HepG2 (cell line): ENCODE measurements around the gene SLC35F6. TPM values are rescaled to one million over a fixed set of nuclear protein-coding genes. Genes with fewer than 3 reads are reported as not detected.

Experiments used
- BCLAF1 ChIP-seq: fragments of 450-650 bp; IDR thresholded peaks from 2 replicates; pipeline ENCODE4 v1.6.1; 2017; ENCODE audit warnings: mild to moderate bottlenecking
- BHLHE40 ChIP-seq: IDR thresholded peaks from 2 replicates; pipeline ENCODE4 v1.6.1; 2011; ENCODE audit warnings: low read length, improper control_type of control experiment
- CCAR2 ChIP-seq: fragments of 200-400 bp; formaldehyde crosslinking; optimal IDR thresholded peaks from 2 replicates; pipeline ENCODE3; 2018; ENCODE audit warnings: low read depth, mild to moderate bottlenecking, low read length, moderate library complexity
- HES4 ChIP-seq: sonication (generic); formaldehyde crosslinking; IDR thresholded peaks from 2 replicates; pipeline ENCODE4 v1.9.0; 2021; ENCODE audit warnings: mild to moderate bottlenecking, missing genetic modification reagents, borderline replicate concordance
- PATZ1 ChIP-seq: sonication (generic); formaldehyde crosslinking; IDR thresholded peaks from 2 replicates; pipeline ENCODE4 v1.4.0; 2020; ENCODE audit warnings: missing genetic modification reagents
- PRDM4 ChIP-seq: sonication (generic); formaldehyde crosslinking; IDR thresholded peaks from 2 replicates; pipeline ENCODE4 v1.9.0; 2021; ENCODE audit warnings: missing genetic modification reagents, borderline replicate concordance
- RAD21 ChIP-seq: fragments of 450-650 bp; formaldehyde crosslinking; IDR thresholded peaks from 2 replicates; pipeline ENCODE4 v1.5.0; 2020; ENCODE audit warnings: mild to moderate bottlenecking
- RCOR2 ChIP-seq: IDR thresholded peaks from 2 replicates; pipeline ENCODE4 v1.6.1; 2016; ENCODE audit warnings: missing biosample characterization, missing genetic modification reagents
- SNAPC5 ChIP-seq: sonication (generic); formaldehyde crosslinking; IDR thresholded peaks from 2 replicates; pipeline ENCODE4 v1.8.1; 2023; ENCODE audit warnings: mild to moderate bottlenecking, missing genetic modification reagents, borderline replicate concordance
- SOX6 ChIP-seq, 2 experiments: fragments of 450-650 bp in 1 of 2; sonication (generic) in 1 of 2; formaldehyde crosslinking in 1 of 2; IDR thresholded peaks; 2 replicates each; pipeline versions ENCODE4 v1.4.0 to v1.6.1; 2017 to 2020; ENCODE audit warnings: antibody characterized with exemption in 1 of 2, mild to moderate bottlenecking in 1 of 2, missing genetic modification reagents in 1 of 2
- TBX3 ChIP-seq: fragments of 450-650 bp; IDR thresholded peaks from 2 replicates; pipeline ENCODE4 v1.6.1; 2017; ENCODE audit warnings: antibody characterized with exemption, mild to moderate bottlenecking, inconsistent platforms, borderline replicate concordance
- TEAD2 ChIP-seq: sonication (generic); formaldehyde crosslinking; IDR thresholded peaks from 2 replicates; pipeline ENCODE4 v1.9.0; 2021; ENCODE audit warnings: missing genetic modification reagents
- ZNF281 ChIP-seq: sonication (generic); formaldehyde crosslinking; IDR thresholded peaks from 2 replicates; pipeline ENCODE4 v1.4.0; 2020; ENCODE audit warnings: missing genetic modification reagents, borderline replicate concordance
- ZNF33A ChIP-seq: sonication (generic); formaldehyde crosslinking; IDR thresholded peaks from 2 replicates; pipeline ENCODE4 v1.5.1; 2020; ENCODE audit warnings: missing genetic modification reagents, mild to moderate bottlenecking, moderate library complexity, borderline replicate concordance
- ZNF383 ChIP-seq: sonication (generic); formaldehyde crosslinking; IDR thresholded peaks from 2 replicates; pipeline ENCODE4 v1.4.0; 2020; ENCODE audit warnings: missing genetic modification reagents, mild to moderate bottlenecking, borderline replicate concordance
- ZNF615 ChIP-seq: sonication (generic); formaldehyde crosslinking; IDR thresholded peaks from 2 replicates; pipeline ENCODE4 v1.5.0; 2020; ENCODE audit warnings: mild to moderate bottlenecking, missing genetic modification reagents, borderline replicate concordance
- ZNF816 ChIP-seq: sonication (generic); formaldehyde crosslinking; IDR thresholded peaks from 2 replicates; pipeline ENCODE4 v1.8.0; 2022; ENCODE audit warnings: missing genetic modification reagents, mild to moderate bottlenecking, borderline replicate concordance
- polyA plus RNA-seq, 8 experiments: library from polyadenylated mRNA; depleted of rRNA in 3 of 8; stranded (reverse) in 7 of 8; unstranded in 1 of 8; fragments of >200 nt; fragmentation: Illumina TruSeq in 4 of 8; extraction: Trizol in 4 of 8; gene quantifications; 2 replicates each; pipeline versions ENCODE4 v1.2.1 to v1.2.3, GENCODE V29; 2011 to 2016; ENCODE audit warnings: low read depth in 4 of 8, missing spikeins in 1 of 8, mixed read lengths in 1 of 8; ENCODE audit not compliant: insufficient read depth in 1 of 8
- total RNA-seq, 5 experiments: library from RNA; depleted of rRNA; stranded (reverse); fragments of >200 nt; fragmentation: Illumina TruSeq; extraction: Trizol; gene quantifications; 2 replicates each; pipeline ENCODE4 v1.2.3, GENCODE V29; 2016; ENCODE audit warnings: low read depth in 1 of 5

Gene SLC35F6
- total and polyA plus RNA-seq, 2 of the 13 experiments (the other 11 are each of a cell fraction or from before 2014, with no cell fraction given), result 15.2 to 21.2 TPM

GRCh38 chr2:26785431-26786206 lies 21.5 kb downstream of the SLC35F6 start, which contains the start of gene CENPA (continued):
- 0 out of 2 replicates have a peak, but pooled peaks have one; percentile 79 for TF ChIP-seq TEAD2 (CRISPR knock-in tag)
- TF ChIP-seq ZNF383 (CRISPR knock-in tag), result no peak
- no peak for TF ChIP-seq SOX6 (IDR thresholded peaks at IDR 0.05)
- TF ChIP-seq SOX6 (CRISPR knock-in tag; IDR thresholded peaks at IDR 0.05), result peak; percentile 53
- TF ChIP-seq ZNF615 (CRISPR knock-in tag), result peak; percentile 91
- TF ChIP-seq TBX3, result peak; percentile 83; the same call in 1 of the 2 replicates
- TF ChIP-seq PRDM4 (CRISPR knock-in tag), result peak; percentile 93; the same call in 1 of the 2 replicates
- 0 out of 2 replicates have a peak, but pooled peaks have one; percentile 79 for TF ChIP-seq RCOR2 (CRISPR knock-in tag)
- TF ChIP-seq ZNF281 (CRISPR knock-in tag), result peak; percentile 68
- TF ChIP-seq BHLHE40, result peak; percentile 31; the same call in 1 of the 2 replicates
- peak; percentile 47; the same call in 1 of the 2 replicates for TF ChIP-seq ZNF816 (CRISPR knock-in tag)
- TF ChIP-seq ZNF33A (CRISPR knock-in tag), result no peak
- peak; percentile 32 for TF ChIP-seq PATZ1 (CRISPR knock-in tag)
- TF ChIP-seq BCLAF1, result no peak
- peak; percentile 97 for TF ChIP-seq HES4 (CRISPR knock-in tag)
- peak; percentile 63 for TF ChIP-seq RAD21 (CRISPR knock-in tag)
- no peak for TF ChIP-seq CCAR2
- TF ChIP-seq SNAPC5 (CRISPR knock-in tag), result peak; percentile 96
